ENCODE results near the gene SCAPER. TPM values are rescaled to one million over a fixed set of nuclear protein-coding genes. Genes with fewer than 3 reads are reported as not detected.

SCAPER gene
- total RNA-seq, 4 donors from 2014 or later = 19.6 to 35.9 (median 31.8) TPM

DNA sequence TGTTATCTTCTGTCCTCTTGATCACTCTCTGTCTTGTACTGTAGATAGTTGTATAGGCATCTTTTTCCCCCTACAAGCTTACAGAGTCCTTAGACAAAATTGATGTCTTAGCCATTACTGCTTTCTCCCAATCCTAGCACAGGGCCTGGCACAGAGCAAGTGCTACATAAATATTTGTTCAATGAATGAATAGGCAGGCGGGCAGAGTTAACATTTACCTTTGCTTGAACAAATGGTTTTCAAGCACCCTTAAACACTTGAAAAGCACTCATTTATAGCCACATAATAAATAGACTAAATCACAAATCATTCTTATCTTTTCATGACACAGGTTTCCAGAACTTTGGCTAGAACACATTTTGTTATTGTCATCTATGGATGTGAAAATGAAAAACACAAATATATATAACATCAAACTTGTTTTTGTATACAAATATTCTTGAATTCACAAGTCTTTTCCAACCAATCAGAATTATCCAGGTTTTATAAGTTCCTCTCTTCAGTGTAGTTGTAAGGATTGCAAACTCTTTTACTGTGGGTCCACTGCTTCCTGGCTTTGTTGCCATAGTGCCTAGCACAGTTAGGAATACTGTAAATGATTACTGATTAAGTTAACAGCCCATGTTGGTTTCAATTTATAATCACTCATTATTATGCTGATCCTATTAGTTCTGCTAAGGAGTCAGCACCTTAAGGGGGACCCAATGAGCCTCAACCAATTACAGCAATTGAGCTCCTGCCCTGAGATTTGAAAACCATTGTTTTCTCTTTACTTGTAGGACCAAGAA lies 506.6 kb downstream of the SCAPER start:
- no peaks in the 10 kb centered on the region for H3K36me3 ChIP-seq
- H3K27me3 ChIP-seq = no peaks in the 10 kb centered on the region
- no peaks in the 10 kb centered on the region for H3K9me3 ChIP-seq
- ATAC-seq (no peak), DNase-seq (no peak)
- H3K27ac ChIP-seq = no peak overlapping the region
- in situ Hi-C loops (cut with MboI; ENCODE audit: low sequenced_read_pairs in 4 of 4) (no loop called here), intact Hi-C loops (cut with DNase I; ENCODE audit: low total_unique reads) (no loop called here)
- peaks cover 5 to 10% of the 10 kb centered on the region in 2 donors for H3K4me1 ChIP-seq
- no peak overlapping the region for H3K4me3 ChIP-seq
- no peak for TF ChIP-seq POLR2A (IDR thresholded peaks at IDR 0.05)
- TF ChIP-seq, protein P1, sequence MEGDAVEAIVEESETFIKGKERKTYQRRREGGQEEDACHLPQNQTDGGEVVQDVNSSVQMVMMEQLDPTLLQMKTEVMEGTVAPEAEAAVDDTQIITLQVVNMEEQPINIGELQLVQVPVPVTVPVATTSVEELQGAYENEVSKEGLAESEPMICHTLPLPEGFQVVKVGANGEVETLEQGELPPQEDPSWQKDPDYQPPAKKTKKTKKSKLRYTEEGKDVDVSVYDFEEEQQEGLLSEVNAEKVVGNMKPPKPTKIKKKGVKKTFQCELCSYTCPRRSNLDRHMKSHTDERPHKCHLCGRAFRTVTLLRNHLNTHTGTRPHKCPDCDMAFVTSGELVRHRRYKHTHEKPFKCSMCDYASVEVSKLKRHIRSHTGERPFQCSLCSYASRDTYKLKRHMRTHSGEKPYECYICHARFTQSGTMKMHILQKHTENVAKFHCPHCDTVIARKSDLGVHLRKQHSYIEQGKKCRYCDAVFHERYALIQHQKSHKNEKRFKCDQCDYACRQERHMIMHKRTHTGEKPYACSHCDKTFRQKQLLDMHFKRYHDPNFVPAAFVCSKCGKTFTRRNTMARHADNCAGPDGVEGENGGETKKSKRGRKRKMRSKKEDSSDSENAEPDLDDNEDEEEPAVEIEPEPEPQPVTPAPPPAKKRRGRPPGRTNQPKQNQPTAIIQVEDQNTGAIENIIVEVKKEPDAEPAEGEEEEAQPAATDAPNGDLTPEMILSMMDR (IDR thresholded peaks at IDR 0.05 in 4 of 5, conservative IDR thresholded peaks at IDR 0.05 in 1 of 5) = no peak

DNA sequence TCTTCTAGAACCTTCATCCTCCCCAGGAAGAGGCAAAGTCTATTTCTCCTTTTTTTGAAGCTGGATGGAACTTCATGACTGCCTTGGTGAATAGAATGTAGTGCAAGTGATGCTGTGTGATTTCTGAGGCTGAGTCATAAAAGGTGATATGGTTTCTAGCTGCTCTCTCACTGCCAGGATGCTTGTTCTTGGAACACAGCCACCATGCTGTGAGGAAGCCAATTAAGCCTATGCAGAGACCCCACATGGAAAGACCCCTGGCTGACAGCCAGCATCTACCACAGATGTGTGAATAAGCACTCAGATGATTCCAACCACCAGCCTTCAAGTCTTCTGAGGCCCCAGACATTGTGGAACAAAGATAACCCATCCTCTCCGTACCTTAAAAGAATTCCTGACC lies 511.5 kb downstream of the SCAPER start:
- intact Hi-C loops (cut with DNase I; ENCODE audit: low total_unique reads) (no loop called here), in situ Hi-C loops (cut with MboI; ENCODE audit: low sequenced_read_pairs in 4 of 4) (no loop called here)
- TF ChIP-seq POLR2A (IDR thresholded peaks at IDR 0.05) = no peak
- TF ChIP-seq, protein P1 (IDR thresholded peaks at IDR 0.05 in 4 of 5, conservative IDR thresholded peaks at IDR 0.05 in 1 of 5) = no peak
- Histone ChIP-seq H3K4me1 (no peaks in the 10 kb centered on the region), H3K4me3 (no peak overlapping the region), H3K27me3 (no peaks in the 10 kb centered on the region), H3K9me3 (no peaks in the 10 kb centered on the region), H3K27ac (no peak overlapping the region), H3K36me3 (no peaks in the 10 kb centered on the region)
- ATAC-seq = no peak
- DNase-seq = no peak

DNA sequence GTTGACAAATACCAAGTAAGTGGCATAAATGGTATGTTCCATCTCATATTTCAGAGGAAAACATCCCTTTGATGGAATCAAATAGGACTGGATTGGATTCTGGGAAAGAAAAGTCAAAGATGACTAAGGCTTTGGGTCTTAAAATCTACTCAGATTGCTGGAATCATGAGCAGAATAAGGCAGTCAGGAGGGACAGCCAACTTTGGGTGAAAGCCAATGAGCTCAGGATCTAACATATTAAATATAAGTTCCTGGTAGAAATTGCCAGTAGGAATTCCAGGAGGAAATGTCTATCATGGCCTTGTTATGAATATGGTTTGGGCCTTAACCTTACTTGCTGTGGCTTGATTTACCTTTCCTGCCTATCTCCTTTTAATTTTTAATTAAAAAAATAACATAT lies 513.3 kb downstream of the SCAPER start:
- intact Hi-C loops (cut with DNase I; ENCODE audit: low total_unique reads) (no loop called here), in situ Hi-C loops (cut with MboI; ENCODE audit: low sequenced_read_pairs in 4 of 4) (no loop called here)
- H3K27me3 ChIP-seq = no peaks in the 10 kb centered on the region
- H3K4me3 ChIP-seq = no peak overlapping the region
- no peaks in the 10 kb centered on the region for H3K4me1 ChIP-seq
- H3K36me3 ChIP-seq = no peaks in the 10 kb centered on the region
- TF ChIP-seq, protein P1 (IDR thresholded peaks at IDR 0.05 in 4 of 5, conservative IDR thresholded peaks at IDR 0.05 in 1 of 5) = no peak
- no peak for TF ChIP-seq POLR2A (IDR thresholded peaks at IDR 0.05)
- DNase-seq = no peak
- ATAC-seq = no peak
- H3K27ac ChIP-seq = no peak overlapping the region
- H3K9me3 ChIP-seq = no peaks in the 10 kb centered on the region

DNA sequence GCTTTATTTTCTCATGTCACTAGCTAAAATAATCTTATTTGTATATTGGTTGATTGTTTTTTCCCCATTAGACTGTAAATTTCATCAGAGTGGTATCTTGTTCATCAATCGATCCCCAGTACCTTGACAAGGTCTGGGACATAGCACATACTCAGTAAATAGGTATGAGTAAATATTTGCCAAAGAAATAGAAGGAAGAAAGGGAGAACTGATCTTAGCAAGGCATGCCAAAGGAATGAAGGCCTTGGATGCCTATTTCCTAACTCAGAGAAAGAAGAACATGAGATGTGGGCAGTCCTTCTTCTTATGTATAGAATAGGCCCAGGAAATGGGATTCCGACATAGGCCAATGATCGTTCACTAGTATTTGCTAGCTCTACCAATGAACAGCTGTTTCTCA lies 513.8 kb downstream of the SCAPER start:
- Histone ChIP-seq H3K27me3 (no peaks in the 10 kb centered on the region), H3K4me3 (no peak overlapping the region), H3K27ac (no peak overlapping the region), H3K4me1 (no peaks in the 10 kb centered on the region), H3K9me3 (no peaks in the 10 kb centered on the region), H3K36me3 (no peaks in the 10 kb centered on the region)
- intact Hi-C loops (cut with DNase I; ENCODE audit: low total_unique reads) (no loop called here), in situ Hi-C loops (cut with MboI; ENCODE audit: low sequenced_read_pairs in 4 of 4) (no loop called here)
- no peak for DNase-seq
- TF ChIP-seq POLR2A (IDR thresholded peaks at IDR 0.05) = no peak
- TF ChIP-seq, protein P1 (IDR thresholded peaks at IDR 0.05 in 4 of 5, conservative IDR thresholded peaks at IDR 0.05 in 1 of 5) = no peak
- ATAC-seq = no peak
